ENCODE data around the gene FOXR1. TPM values are rescaled to one million over a fixed set of nuclear protein-coding genes. Genes with fewer than 3 reads are reported as not detected.
"Not testable (repeated sequence)": the region's sequence is repeated elsewhere in the genome, so short reads cannot be mapped to it uniquely, and the experiment has no call there.

The FOXR1 gene
- total RNA-seq, 4 donors from 2014 or later, result not detected

- H3K36me3 ChIP-seq, result no peaks in the 10 kb centered on the region
- DNase-seq, result peak in 1 of 2 donors; percentile 23
- TF ChIP-seq POLR2A (IDR thresholded peaks at IDR 0.05) (no peak), CTCF (IDR thresholded peaks at IDR 0.05) (no peak)
- H3K9me3 ChIP-seq, result no peaks in the 10 kb centered on the region
- no peaks in the 10 kb centered on the region for H3K4me1 ChIP-seq
- no peak overlapping the region for H3K4me3 ChIP-seq
- intact Hi-C loops (cut with DNase I; ENCODE audit: low total_unique reads), result no loop called here
- no peaks in the 10 kb centered on the region for H3K27me3 ChIP-seq
- H3K27ac ChIP-seq, result no peak overlapping the region
These were observed 4.5 kb downstream of the FOXR1 start for GRCh38 chr11:118975771-118976709.

- TF ChIP-seq CTCF (IDR thresholded peaks at IDR 0.05), result no peak
- TF ChIP-seq POLR2A (IDR thresholded peaks at IDR 0.05), result no peak
- Histone ChIP-seq H3K27me3 (no peaks in the 10 kb centered on the region), H3K4me3 (no peak overlapping the region), H3K4me1 (no peaks in the 10 kb centered on the region), H3K9me3 (no peaks in the 10 kb centered on the region), H3K27ac (no peak overlapping the region), H3K36me3 (no peaks in the 10 kb centered on the region)
- intact Hi-C loops (cut with DNase I; ENCODE audit: low total_unique reads), result no loop called here
- no peak for DNase-seq
These were observed 7.9 kb downstream of the FOXR1 start for GRCh38 chr11:118979434-118979833.

- no peaks in the 10 kb centered on the region for H3K27me3 ChIP-seq
- H3K27ac ChIP-seq, result no peak overlapping the region
- no peaks in the 10 kb centered on the region for H3K36me3 ChIP-seq
- intact Hi-C loops (cut with DNase I; ENCODE audit: low total_unique reads), result no loop called here
- no peak for DNase-seq
- H3K9me3 ChIP-seq, result no peaks in the 10 kb centered on the region
- no peaks in the 10 kb centered on the region for H3K4me1 ChIP-seq
- TF ChIP-seq POLR2A (IDR thresholded peaks at IDR 0.05), result no peak
- no peak for TF ChIP-seq CTCF (IDR thresholded peaks at IDR 0.05)
- H3K4me3 ChIP-seq, result no peak overlapping the region
These were observed 8.8 kb downstream of the FOXR1 start for GRCh38 chr11:118980191-118980881.

GRCh38 chr11:118984337-118984736, 12.8 kb downstream of the FOXR1 start:
- H3K4me3 ChIP-seq; H3K4me1 ChIP-seq; H3K27ac ChIP-seq; H3K36me3 ChIP-seq; intact Hi-C loops (cut with DNase I; ENCODE audit: low total_unique reads); H3K9me3 ChIP-seq; H3K27me3 ChIP-seq; DNase-seq: not testable (repeated sequence)

GRCh38 chr11:118984825-118985224, 13.3 kb downstream of the FOXR1 start:
- intact Hi-C loops (cut with DNase I; ENCODE audit: low total_unique reads), result no loop called here
- Histone ChIP-seq H3K4me1 (no peaks in the 10 kb centered on the region), H3K9me3 (no peaks in the 10 kb centered on the region), H3K27ac (no peak overlapping the region), H3K36me3 (no peaks in the 10 kb centered on the region), H3K4me3 (no peak overlapping the region), H3K27me3 (no peaks in the 10 kb centered on the region)
- no peak for DNase-seq
- TF ChIP-seq POLR2A (IDR thresholded peaks at IDR 0.05) (no peak), CTCF (IDR thresholded peaks at IDR 0.05) (no peak)

Data from uterus (tissue), 4 donors.